Glutamatergic neuron (in vitro differentiated cells): ENCODE data around the gene TMEM54. TPM values are rescaled to one million over a fixed set of nuclear protein-coding genes. Genes with fewer than 3 reads are reported as not detected.

ENCODE experiments used
- DNase-seq: peaks from one replicate; pipeline ENCODE4 v3.0.0; 2022
- H3K27ac Mint-ChIP-seq: one replicate; pipeline ENCODE4 v1.8.0; 2020; ENCODE audit warnings: mild to moderate bottlenecking, mixed read lengths, inconsistent platforms; ENCODE audit not compliant: unreplicated experiment
- H3K27me3 Mint-ChIP-seq: one replicate; pipeline ENCODE4 v1.8.0; 2020; ENCODE audit warnings: mild to moderate bottlenecking, moderate library complexity, mixed read lengths, inconsistent platforms; ENCODE audit not compliant: unreplicated experiment
- H3K36me3 Mint-ChIP-seq: one replicate; pipeline ENCODE4 v1.8.0; 2020; ENCODE audit warnings: mild to moderate bottlenecking, mixed read lengths, inconsistent platforms; ENCODE audit not compliant: unreplicated experiment
- H3K4me1 Mint-ChIP-seq: one replicate; pipeline ENCODE4 v1.8.0; 2020; ENCODE audit warnings: mild to moderate bottlenecking, low read depth, mixed read lengths, inconsistent platforms; ENCODE audit not compliant: unreplicated experiment
- H3K4me3 Mint-ChIP-seq: one replicate; pipeline ENCODE4 v1.8.0; 2020; ENCODE audit warnings: mild to moderate bottlenecking, mixed read lengths, inconsistent platforms; ENCODE audit not compliant: unreplicated experiment
- H3K9me3 Mint-ChIP-seq: one replicate; pipeline ENCODE4 v1.8.0; 2020; ENCODE audit warnings: mild to moderate bottlenecking, moderate library complexity, mixed read lengths, inconsistent platforms; ENCODE audit not compliant: unreplicated experiment
- total RNA-seq: library from RNA; stranded (reverse); fragmentation: NEBNext Ultra II Directional; extraction: Animal tissue kit (Norgen Biotek cat#: 25700); gene quantifications from one replicate; pipeline ENCODE4 v1.2.1, GENCODE V29; 2021; ENCODE audit not compliant: unreplicated experiment
- TF ChIP-seq, protein P1 (sequence below): fragments of 200-600 bp; sonication (generic); IDR thresholded peaks from one replicate; pipeline ENCODE4 v1.5.0; 2021; ENCODE audit not compliant: partially characterized antibody, unreplicated experiment

The TMEM54 gene
- total RNA-seq, 1 donor from 2014 or later = 9.9 TPM

DNA sequence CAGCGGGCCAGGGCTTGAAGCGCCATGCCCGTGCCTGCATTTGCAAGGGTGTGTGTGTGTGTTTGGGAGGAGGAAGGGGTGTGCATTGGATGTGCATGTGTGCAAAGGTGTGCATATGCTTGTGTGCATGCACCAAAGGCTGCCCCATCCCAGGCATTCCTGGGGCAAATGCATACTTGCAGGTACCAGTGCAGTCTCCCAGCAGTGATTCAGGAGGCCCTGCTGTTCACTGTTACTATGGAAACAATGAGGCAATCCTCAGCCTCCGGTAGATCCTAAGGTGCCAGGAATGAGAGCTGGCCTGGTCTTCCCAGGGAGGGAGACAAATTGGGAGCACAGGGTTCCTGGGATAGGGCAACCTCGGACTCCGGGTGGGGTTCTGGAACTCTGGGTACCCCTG is 23.0 kb downstream of the TMEM54 start:
- Mint-ChIP-seq H3K27ac (no peak overlapping the region), H3K27me3 (peaks cover 5% of the 10 kb centered on the region), H3K4me1 (peaks cover 38% of the 10 kb centered on the region), H3K36me3 (no peaks in the 10 kb centered on the region), H3K4me3 (no peak overlapping the region), H3K9me3 (peaks cover 7% of the 10 kb centered on the region)
- TF ChIP-seq, protein P1, sequence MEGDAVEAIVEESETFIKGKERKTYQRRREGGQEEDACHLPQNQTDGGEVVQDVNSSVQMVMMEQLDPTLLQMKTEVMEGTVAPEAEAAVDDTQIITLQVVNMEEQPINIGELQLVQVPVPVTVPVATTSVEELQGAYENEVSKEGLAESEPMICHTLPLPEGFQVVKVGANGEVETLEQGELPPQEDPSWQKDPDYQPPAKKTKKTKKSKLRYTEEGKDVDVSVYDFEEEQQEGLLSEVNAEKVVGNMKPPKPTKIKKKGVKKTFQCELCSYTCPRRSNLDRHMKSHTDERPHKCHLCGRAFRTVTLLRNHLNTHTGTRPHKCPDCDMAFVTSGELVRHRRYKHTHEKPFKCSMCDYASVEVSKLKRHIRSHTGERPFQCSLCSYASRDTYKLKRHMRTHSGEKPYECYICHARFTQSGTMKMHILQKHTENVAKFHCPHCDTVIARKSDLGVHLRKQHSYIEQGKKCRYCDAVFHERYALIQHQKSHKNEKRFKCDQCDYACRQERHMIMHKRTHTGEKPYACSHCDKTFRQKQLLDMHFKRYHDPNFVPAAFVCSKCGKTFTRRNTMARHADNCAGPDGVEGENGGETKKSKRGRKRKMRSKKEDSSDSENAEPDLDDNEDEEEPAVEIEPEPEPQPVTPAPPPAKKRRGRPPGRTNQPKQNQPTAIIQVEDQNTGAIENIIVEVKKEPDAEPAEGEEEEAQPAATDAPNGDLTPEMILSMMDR = no peak
- DNase-seq = no peak

DNA sequence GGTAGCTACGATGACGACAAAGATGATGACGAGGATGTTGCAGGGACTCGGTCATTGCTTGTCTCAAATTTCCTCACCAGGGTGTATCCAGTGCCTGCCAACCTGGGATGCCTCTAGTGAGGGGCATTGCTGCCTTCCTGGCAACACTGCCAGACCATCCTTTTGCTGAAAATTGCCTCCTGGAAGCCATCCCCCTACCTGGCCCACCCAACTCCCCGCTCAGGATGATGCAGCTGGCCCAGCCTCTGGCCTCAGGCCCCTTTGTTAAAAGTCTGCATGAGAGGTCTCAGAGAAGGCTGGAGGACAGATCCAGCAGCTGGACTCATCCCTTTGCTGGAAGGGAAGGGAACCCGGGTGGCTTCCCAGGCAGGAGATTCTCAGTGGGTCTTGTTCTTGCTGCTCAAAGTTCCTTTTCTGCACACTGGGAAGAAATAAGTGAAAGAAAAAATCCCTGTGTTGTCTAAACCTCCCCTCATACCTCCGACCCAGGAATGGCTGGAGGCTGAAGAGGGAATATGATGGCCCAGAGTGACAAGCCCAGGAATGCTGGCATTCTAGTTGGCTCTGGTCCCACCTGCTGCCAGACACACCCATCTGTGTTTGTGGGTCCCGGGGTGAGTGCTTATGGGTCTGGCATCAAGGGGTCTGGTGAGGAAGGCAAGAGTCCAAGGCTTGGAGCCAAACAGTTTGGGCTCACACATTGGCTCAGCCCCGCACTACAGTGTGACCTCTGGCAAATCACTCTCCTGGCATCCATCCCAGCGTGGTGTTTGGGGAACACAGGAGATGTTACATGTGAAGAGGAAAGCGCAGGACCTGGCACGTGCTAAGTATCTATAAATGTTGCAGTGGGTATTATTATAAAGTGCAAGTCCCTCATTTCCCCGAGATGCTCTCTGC is 23.7 kb downstream of the TMEM54 start:
- no peak for DNase-seq
- peaks cover 38% of the 10 kb centered on the region for H3K4me1 Mint-ChIP-seq
- H3K27me3 Mint-ChIP-seq = peaks cover 9% of the 10 kb centered on the region
- H3K4me3 Mint-ChIP-seq = no peak overlapping the region
- H3K27ac Mint-ChIP-seq = peak overlapping the region; percentile 76
- no peaks in the 10 kb centered on the region for H3K36me3 Mint-ChIP-seq
- TF ChIP-seq, protein P1 = no peak
- H3K9me3 Mint-ChIP-seq = peaks cover 7% of the 10 kb centered on the region

DNA sequence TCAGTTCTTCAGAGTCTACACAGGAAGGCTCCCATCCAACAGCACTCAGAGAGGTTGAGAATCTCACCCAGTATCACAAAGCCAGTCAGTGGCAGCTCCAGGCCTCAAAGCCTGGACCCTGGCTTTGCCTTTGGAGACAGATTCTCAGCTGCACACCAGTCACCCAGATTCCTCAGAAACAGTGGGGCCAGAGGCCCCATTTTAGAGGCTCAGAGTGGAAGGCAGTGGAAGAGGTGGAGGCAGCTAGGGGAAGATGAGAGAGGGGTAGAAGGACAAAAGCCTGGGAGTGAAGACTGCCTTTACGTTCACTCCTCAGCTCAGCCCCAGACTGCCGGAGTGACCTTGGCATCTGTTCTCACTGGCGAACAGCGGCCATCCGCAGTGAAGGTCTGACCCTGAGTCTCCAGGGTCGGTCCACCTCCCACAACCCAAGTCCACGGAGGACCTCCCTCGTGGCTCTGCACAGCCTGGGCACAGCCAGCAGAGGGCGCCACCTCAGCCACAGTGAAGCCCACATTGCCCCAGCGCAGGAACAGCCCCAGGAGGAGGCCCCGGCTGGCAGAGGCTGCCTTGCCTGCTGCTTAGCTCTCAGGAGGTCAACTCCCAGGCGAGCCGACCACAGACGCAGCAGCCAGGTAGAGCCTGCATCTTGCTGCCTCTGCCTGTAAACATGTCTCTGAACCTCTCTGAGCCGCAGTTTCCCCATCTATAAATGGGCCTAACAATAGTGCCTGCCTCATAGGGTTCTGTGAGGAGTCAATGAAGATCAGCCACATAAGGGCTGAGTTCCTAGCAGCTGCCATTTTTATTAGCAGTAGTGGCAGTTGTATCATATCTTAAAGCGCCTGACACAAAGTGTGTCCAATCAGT is 24.6 kb downstream of the TMEM54 start:
- TF ChIP-seq, protein P1 = peak; percentile 97
- peaks cover 33% of the 10 kb centered on the region for H3K4me1 Mint-ChIP-seq
- peaks cover 5% of the 10 kb centered on the region for H3K27me3 Mint-ChIP-seq
- no peaks in the 10 kb centered on the region for H3K36me3 Mint-ChIP-seq
- H3K9me3 Mint-ChIP-seq = peaks cover 11% of the 10 kb centered on the region
- peak overlapping the region; percentile 62 for H3K27ac Mint-ChIP-seq
- peak; percentile 84 for DNase-seq
- peak overlapping the region; percentile 34 for H3K4me3 Mint-ChIP-seq

DNA sequence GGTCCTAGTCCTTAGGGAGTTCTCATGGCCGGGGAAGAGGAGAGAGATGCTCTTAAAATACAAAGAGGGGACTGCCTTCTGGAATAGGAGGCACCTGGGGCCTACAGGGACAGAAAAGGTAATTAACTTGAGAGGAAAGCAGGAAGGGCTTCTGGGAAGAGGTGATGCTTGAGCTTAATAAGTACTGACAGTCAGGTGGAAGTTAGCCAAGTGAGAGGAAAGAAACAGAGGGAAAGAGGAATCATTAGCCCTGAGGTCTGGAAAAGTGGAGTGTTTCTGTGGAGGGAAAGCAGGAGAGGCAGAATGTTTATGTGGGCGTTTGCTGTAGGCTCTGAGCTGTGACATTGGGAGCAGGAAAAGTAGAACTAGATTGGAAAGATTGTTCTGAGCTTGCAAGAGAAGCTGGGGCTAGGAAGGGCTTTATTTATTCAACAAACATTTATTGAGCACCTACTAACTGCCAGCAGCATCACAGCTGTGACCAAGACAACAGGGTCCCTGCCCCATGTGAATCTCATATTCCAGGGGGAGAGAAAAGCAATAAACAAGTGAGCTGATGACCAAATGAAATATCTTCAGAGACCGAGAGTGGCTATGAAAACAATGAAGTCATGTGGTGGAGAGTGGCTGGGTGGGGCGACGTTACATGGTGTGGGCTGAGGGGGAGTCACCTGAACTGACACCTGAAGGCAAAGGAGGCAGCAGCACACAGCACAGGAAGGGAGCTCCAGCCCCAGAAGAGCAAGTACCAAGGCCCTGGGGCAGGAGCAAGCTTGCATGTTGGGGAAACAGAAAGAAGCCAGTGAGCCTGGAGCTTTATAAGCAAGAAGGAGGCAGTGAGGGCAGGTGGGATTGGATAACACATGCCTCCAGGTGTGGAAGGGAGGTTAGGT is 26.1 kb downstream of the TMEM54 start:
- Mint-ChIP-seq H3K27ac (peak overlapping the region; percentile 72), H3K4me1 (peaks cover 27% of the 10 kb centered on the region), H3K4me3 (peak overlapping the region; percentile 35), H3K9me3 (peaks cover 13% of the 10 kb centered on the region), H3K27me3 (peaks cover 7% of the 10 kb centered on the region), H3K36me3 (no peaks in the 10 kb centered on the region)
- no peak for DNase-seq
- TF ChIP-seq, protein P1 = no peak
